EH (cell line): ENCODE results near the gene USP11.

ENCODE experiments used
- DNase-seq: peaks from one replicate; pipeline ENCODE4 v3.0.0-alpha.2; 2015; ENCODE audit warnings: low read depth

Gene USP11

GRCh38 chrX:47232803-47233332 lies at the start of gene USP11:
Gene USP11, plus strand, starts transcription at chrX:47233009. Its CDS starts 35 bp downstream, at chrX:47233044.
- peak; percentile 66 for DNase-seq

GRCh38 chrX:47184486-47184885 lies 48.3 kb upstream of the USP11 start:
- DNase-seq = no peak

GRCh38 chrX:47185241-47185640 lies 47.6 kb upstream of the USP11 start:
- no peak for DNase-seq

DNA sequence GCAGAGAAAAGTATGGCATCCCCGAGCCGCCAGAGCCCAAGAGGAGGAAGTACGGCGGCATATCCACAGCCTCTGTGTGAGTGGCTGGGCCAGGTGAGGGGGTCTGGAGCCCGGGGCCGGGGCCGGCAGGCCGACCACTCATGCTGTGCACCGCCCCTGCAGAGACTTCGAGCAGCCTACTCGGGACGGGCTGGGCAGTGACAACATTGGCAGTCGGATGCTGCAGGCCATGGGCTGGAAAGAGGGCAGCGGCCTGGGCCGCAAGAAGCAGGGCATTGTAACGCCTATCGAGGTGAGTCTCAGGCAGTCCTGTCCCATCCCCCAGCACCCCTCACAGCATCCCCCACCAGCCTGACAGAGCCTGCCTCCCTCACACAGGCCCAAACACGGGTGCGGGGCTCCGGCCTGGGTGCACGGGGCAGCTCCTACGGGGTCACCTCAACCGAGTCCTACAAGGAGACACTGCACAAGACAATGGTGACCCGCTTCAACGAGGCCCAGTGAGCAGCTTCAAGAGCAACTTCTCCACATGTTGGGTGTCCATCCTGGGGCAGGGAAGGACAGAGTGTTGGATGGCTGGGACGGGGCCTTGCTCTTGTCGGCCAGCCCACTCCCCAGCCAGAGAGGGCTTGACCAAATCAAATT lies 46.6 kb upstream of the USP11 start:
- no peak for DNase-seq

DNA sequence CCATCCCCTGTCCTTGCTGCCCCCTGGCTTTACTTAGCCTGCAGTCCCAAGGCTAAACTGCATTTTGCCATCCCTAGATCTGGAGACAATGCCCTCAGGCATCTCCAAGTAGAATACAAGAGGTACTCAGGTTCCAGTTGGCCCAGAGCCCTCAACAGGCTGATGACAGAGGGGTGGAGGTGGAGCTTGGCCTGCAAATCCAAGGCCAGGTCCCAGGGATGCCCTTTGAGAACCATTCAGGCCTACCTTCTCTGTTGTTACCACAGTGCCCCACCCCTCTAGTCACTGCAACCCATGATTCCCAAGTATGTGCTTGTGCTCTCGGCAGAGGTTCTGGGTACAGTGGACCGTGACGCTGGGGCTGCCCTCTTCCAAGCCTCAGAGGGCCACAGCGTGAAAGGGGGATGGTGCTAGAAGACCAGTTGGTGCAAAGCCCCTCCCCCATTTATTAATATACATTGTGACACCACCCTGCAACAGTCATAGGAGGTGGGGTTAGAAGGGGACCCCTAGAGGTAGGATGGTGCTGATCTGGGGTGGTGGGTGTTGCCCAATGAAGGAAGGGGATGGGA lies 45.6 kb upstream of the USP11 start:
- no peak for DNase-seq

DNA sequence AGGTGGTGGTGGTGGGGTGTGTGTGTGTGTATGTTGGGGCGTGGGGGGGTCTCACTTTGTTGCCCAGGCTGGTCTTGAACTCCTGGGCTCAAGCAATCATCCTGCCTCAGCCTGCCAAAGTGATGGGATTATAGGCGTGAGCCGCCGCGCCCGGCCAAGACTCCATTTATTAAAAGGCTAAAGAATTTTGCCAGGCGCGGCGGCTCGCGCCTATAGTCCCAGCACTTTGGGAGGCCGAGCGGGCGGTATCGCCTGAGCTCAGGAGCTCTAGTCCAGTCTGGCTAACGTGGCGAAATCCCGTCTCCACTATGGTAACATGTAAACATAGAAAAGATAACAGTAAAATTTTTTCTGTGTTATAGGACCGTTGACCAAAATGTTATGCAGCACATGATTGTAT lies 42.9 kb upstream of the USP11 start:
- no peak for DNase-seq

GRCh38 chrX:47190445-47191269 lies 42.2 kb upstream of the USP11 start:
- peak; percentile 92 for DNase-seq

GRCh38 chrX:47191331-47191730 lies 41.5 kb upstream of the USP11 start:
- DNase-seq = peak; percentile 26

DNA sequence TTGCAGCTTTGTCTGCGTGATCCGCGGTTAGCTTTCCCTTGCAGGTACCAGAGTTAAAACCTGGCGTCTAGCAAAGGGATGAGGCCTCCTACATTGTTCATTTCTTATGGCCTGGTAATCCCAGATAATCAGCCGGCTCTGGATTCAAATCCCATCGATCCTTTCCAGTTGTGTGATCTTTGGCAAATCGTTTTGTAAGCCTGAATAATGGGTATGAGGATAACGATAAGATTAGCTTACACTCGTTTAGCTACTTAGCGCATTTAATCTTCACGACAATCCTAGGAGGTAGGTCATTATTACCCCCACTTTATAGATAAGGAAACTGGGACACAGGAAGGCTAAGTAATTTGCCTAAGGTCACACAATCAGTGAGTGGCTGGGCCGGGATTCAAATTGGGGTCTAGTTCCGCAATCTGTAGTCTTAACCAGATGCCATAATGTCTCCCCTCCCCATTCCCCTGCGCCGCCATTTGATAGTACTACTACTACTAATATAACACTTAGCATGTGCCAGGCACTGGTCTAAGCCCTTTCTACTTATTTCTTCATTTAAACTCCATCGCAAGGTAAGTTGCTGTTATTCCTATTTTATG lies 40.9 kb upstream of the USP11 start:
- DNase-seq = no peak

DNA sequence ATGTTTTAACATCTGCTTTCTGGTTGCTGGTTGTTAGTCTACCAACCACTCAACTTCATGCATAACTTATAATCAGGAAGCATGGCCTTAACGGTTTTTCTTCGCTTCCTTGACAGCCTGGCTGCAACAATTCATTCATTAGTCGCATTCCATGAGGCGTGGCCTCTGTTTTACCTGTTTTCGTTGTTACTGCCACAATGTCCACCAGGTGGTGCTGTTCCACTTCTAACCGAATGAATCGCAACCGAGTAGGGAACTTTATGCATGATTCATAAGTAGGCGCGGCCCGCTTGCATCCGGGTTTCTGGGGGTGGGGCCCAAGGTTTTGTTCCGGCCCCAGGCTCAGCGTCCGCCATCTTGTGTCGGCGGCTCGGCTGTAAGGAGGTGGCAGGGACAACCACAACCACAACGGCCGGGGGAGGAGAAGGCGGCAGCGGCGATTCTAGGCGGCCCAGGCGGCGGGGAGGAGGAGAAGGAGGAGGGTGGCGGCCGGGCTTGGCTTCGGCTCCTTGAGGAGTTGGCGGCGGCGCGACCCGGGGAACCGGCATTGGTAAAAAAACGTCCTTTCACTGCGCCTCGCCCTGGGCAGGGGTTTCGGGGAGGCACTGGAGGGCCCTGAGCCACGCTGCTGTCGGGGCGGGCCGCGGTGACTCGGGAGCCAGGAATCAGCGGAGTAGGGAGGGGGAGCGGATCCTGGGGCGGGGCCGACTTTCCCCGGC lies 39.2 kb upstream of the USP11 start, which contains the start of gene UBA1:
Gene UBA1, plus strand, starts transcription at position 355 of the 719 bp plus-strand sequence. CDS start 4,974 bp downstream, outside the sequence.
- DNase-seq = peak; percentile 92

DNA sequence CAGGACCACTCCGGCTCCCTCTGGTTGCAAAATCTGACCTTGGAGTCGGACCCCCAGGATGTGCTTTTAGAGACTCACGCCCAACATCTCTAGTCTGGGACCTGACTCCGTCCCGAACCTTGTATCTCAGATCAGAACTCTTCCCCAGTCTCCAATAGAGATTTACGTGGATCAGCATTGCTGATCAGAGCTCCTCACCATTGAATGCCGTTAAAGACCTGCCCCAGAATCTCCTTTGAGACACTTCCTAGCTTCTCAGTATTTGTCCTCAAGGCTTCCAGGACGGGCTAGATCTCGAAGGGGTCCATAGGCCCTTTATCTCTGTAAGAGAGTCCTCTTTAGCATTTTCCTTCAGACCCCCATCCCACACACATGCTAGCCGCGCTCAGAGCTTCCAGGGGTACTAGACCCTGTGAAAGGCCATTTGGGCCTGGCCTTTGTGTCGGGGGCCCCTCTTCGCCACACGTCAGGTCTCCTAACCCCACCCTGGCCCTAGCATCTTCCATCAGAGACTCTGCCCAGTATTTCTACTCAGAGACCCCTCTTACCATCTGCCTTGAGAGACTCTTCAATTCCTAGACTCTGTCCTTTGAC lies 38.5 kb upstream of the USP11 start:
- DNase-seq = no peak

- DNase-seq = no peak
These were observed 36.7 kb upstream of the USP11 start for GRCh38 chrX:47196098-47196497.

- no peak for DNase-seq
These were observed 35.3 kb upstream of the USP11 start for GRCh38 chrX:47197526-47197925.

GRCh38 chrX:47198026-47198686 lies 34.7 kb upstream of the USP11 start:
- peak; percentile 52 for DNase-seq

DNA sequence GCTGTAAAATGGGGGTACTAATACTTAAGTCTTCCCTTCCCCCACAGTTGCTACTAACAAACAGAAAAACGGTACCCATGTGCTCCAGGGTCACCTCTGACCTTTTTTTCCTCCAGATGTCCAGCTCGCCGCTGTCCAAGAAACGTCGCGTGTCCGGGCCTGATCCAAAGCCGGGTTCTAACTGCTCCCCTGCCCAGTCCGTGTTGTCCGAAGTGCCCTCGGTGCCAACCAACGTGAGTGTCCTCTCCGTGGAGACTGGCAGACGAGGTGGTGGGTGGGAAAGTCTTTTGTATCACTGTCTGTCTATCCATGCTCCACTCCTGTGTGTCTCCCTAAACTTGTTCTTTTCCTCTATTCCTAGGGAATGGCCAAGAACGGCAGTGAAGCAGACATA lies 34.1 kb upstream of the USP11 start:
- DNase-seq = no peak

GRCh38 chrX:47199286-47199685 lies 33.5 kb upstream of the USP11 start:
- DNase-seq = no peak

DNA sequence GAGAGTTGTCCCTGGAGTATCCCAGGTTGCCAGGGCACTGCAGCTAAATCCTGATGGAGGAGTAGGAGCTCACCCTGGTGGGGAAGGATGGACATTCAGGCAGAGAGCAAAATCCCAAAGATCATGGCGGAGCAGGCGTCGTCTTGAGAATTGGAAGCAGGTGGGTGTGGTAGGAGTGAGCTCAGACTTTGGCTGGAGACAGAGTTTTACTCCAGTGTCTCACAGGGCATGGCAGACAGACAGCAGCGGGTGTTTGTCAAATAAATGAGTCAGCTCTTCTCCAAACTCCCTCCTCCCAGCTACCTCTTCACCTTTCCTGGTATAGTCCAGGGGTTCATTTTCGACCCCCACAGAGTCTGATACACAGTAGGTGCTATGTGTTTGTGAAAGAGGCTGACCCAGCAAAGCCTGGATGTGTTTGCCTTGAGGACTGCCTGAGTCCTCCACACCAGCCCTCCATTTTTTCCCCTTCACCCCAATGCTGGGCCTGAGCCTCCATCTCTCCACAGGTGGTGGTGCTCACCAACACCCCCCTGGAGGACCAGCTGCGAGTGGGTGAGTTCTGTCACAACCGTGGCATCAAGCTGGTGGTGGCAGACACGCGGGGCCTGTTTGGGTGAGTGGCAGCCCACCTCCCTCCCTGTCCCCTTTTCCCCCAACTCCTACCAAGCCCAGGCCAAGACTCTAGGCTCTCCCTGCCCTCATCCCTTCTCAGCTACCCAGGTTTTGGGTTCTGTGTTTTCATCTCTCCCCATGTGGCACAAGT lies 32.2 kb upstream of the USP11 start:
- DNase-seq = peak; percentile 53

DNA sequence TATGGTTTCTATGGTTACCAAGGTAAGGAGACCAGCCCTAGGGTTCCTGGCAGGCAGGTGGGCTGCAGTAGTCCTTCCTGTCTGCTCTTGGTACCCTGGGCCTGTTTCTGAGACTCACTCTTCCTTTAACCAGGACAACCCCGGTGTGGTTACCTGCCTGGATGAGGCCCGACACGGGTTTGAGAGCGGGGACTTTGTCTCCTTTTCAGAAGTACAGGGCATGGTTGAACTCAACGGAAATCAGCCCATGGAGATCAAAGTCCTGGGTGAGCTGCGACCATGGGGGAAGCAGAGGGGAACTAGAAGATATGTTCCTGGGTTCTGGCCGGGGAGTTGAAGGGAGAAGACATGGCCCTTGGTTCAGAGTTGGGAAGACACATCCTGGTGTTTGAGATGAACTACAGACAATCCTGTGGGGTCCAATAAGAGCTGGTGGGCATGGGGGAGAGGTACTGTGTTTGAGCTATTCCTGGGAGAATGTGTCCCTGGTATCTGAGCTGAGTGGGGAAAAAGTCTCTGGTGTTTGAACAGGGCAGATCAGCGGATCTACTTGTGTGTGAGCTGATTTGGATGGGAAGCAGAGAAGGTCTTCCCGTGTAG lies 31.4 kb upstream of the USP11 start:
- no peak for DNase-seq

- no peak for DNase-seq
These were observed 30.5 kb upstream of the USP11 start for GRCh38 chrX:47202316-47202715.

GRCh38 chrX:47202877-47203276 lies 29.9 kb upstream of the USP11 start:
- no peak for DNase-seq
